GM19395 (cell line): ENCODE measurements around the gene IQCM.

Experiments
- ATAC-seq: cut with Tn5 transposase; IDR thresholded peaks from one replicate; pipeline ENCODE4 v1.9.1; 2021; ENCODE audit warnings: mild to moderate bottlenecking, moderate library complexity; ENCODE audit not compliant: unreplicated experiment

The IQCM gene

GRCh38 chr4:149815743-149816142 is at the start of gene IQCM:
IQCM (minus strand) TSS chr4:149815843; CDS start chr4:149742691, 73,152 bp downstream.
- no peak for ATAC-seq

GRCh38 chr4:149857446-149857845 is 41.8 kb upstream of the IQCM start:
- ATAC-seq: no peak

GRCh38 chr4:149845743-149846142 is 30.1 kb upstream of the IQCM start:
- ATAC-seq: no peak

GRCh38 chr4:149841686-149842085 is 26.0 kb upstream of the IQCM start:
- ATAC-seq: no peak

- ATAC-seq: no peak
Observed at GRCh38 chr4:149838036-149838435, 22.4 kb upstream of the IQCM start.

- ATAC-seq: no peak
Observed at GRCh38 chr4:149836546-149836945, 20.9 kb upstream of the IQCM start.

GRCh38 chr4:149835280-149835679 is 19.6 kb upstream of the IQCM start:
- no peak for ATAC-seq

- ATAC-seq: no peak
Observed at GRCh38 chr4:149831656-149832208, 16.1 kb upstream of the IQCM start.

GRCh38 chr4:149830823-149831222 is 15.2 kb upstream of the IQCM start:
- no peak for ATAC-seq

- ATAC-seq: no peak
Observed at GRCh38 chr4:149825336-149825735, 9.7 kb upstream of the IQCM start.

- no peak for ATAC-seq
Observed at GRCh38 chr4:149823769-149824221, 8.2 kb upstream of the IQCM start.

- ATAC-seq: no peak
Observed at GRCh38 chr4:149801416-149801815, 14.2 kb downstream of the IQCM start.

GRCh38 chr4:149799546-149799945 is 16.1 kb downstream of the IQCM start:
- no peak for ATAC-seq

GRCh38 chr4:149796381-149796780 is 19.3 kb downstream of the IQCM start:
- ATAC-seq: no peak

- no peak for ATAC-seq
Observed at GRCh38 chr4:149795256-149795655, 20.4 kb downstream of the IQCM start.

- no peak for ATAC-seq
Observed at GRCh38 chr4:149794352-149794751, 21.3 kb downstream of the IQCM start.

GRCh38 chr4:149793459-149793858 is 22.2 kb downstream of the IQCM start:
- no peak for ATAC-seq

GRCh38 chr4:149791851-149792250 is 23.8 kb downstream of the IQCM start:
- ATAC-seq: no peak

- no peak for ATAC-seq
Observed at GRCh38 chr4:149790172-149790907, 25.3 kb downstream of the IQCM start.

GRCh38 chr4:149788300-149788699 is 27.3 kb downstream of the IQCM start:
- no peak for ATAC-seq

- ATAC-seq: no peak
Observed at GRCh38 chr4:149785696-149786431, 29.8 kb downstream of the IQCM start.

- no peak for ATAC-seq
Observed at GRCh38 chr4:149784018-149784417, 31.6 kb downstream of the IQCM start.
